T-helper 2 cell (primary cell): ENCODE measurements around the gene VARS2.
A peak's percentile ranks its signal among the peaks of the same experiment; 100 is the strongest.

Experiments used
- DNase-seq, 5 experiments: peaks; one replicate each; pipeline versions ENCODE4 v3.0.0 to v3.0.0-alpha.2; 2012 to 2022

The VARS2 gene

DNA sequence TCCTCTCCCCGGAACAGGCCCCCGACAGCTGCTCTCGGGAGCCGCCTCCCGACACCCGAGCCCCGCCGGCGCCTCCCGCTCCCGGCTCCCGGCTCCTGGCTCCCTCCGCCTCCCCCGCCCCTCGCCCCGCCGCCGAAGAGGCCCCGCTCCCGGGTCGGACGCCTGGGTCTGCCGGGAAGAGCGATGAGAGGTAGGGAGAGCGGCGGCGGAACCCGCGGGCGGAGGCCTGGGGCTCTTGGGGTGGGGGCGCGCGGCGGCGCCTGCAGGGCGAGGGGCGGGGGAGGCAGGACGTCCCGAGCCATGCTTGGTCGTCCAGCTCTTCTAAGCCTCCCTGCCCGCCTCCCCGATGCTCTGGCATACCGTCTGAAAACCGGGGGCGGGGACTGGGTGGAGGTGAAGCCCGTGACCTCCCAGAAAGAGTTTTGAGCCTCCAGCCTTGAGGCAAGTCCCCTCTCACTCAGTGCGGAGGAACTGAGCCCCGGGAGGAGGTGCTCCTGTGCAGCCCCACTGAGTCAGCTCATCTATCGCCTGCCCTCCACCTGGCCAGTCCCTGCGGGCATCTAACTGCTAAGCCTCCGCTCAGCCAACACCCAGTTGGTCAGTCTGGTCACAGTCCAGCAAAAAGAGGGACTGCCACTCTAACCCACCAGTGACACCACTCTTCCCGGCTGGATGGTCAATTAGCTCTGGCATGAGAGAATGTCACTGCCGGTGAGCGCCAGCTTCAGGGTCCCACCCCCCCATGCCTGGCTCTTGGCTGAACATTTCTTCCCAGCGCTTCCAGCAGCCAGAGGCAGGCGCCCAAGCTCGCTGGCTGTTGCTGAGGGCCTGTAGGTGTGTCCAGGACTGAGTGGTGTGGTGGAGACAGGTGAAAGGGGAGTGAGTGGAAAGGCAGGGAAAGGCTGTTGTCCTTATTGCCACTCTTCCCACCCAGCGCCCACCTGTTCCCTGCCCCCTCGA is 29.2 kb upstream of the VARS2 start:
- DNase-seq, result peak in 4 of 5 experiments; percentile 13 to 18 (median 16)

DNA sequence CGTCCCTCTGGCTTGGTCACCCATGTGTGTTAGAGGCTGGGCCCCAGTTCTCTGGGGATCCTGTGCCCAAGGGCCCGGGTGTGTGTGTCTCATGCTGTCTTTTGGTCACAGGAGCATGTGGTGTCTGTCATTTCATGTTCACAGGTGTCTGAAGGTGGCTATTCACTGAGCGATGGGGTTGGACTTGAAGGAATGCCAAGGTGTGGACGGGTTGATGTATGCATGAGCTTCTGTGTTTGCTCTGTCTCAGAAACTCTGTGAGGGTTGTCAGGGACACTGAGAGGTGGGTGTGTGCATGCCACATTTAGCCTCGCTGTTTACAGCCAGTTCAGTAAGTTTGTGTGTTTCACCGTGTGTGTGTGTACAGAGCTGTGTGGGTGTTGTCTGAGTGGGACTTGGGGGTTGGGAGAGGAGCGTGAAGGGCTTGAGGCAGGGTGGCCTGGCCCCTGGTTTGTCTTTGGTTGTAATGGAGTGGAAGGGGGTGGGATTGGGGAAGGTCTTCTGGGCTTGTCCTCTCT is 28.5 kb upstream of the VARS2 start:
- DNase-seq, result no peak

- no peak for DNase-seq
These were observed 27.8 kb upstream of the VARS2 start for GRCh38 chr6:30885999-30886896.

- DNase-seq, result no peak
These were observed 27.2 kb upstream of the VARS2 start for GRCh38 chr6:30886897-30887255.

GRCh38 chr6:30887901-30888815 is 25.9 kb upstream of the VARS2 start:
- DNase-seq, result no peak

- no peak for DNase-seq
These were observed 25.1 kb upstream of the VARS2 start for GRCh38 chr6:30888816-30889495.

- no peak for DNase-seq
These were observed 24.5 kb upstream of the VARS2 start for GRCh38 chr6:30889496-30889885.

DNA sequence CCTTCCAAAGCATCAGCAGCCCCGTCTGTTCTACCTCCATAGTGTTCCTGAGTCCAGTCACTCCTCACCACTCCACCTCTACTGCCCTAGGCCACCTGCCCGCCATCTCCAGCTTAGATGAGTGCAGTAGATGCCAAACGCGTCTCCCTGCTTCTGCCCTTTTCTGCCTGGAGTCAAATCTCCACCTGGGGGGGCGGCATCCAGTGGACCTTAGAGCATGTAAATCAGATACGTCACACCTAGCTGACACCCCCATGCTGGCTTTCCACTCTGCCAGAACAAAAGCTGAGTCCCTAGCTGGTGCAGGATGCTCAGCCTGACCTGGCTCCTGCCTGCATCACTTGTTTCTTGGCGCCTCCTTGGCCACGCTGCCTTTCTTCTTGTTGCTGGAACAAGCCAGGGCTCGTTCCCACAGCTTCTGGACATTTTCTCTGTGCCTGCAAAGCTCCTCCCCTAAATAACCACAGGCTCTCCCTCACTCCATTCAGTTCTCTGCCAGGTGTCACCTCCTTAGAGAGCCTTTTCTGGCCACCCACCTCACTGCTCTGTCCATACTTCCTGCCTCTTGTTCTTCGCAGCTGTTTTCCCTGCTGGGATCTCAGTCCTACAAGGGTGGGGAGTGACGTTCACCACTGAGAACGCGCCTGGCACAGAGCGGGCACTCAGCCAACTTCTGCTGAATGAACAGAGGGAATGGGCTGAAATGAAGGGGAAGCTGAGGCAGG is 24.0 kb upstream of the VARS2 start:
- DNase-seq, result no peak

GRCh38 chr6:30890646-30891449 is 23.2 kb upstream of the VARS2 start:
- DNase-seq, result no peak

- no peak for DNase-seq
These were observed 22.7 kb upstream of the VARS2 start for GRCh38 chr6:30891450-30891723.

- DNase-seq, result no peak
These were observed 22.1 kb upstream of the VARS2 start for GRCh38 chr6:30891816-30892538.

DNA sequence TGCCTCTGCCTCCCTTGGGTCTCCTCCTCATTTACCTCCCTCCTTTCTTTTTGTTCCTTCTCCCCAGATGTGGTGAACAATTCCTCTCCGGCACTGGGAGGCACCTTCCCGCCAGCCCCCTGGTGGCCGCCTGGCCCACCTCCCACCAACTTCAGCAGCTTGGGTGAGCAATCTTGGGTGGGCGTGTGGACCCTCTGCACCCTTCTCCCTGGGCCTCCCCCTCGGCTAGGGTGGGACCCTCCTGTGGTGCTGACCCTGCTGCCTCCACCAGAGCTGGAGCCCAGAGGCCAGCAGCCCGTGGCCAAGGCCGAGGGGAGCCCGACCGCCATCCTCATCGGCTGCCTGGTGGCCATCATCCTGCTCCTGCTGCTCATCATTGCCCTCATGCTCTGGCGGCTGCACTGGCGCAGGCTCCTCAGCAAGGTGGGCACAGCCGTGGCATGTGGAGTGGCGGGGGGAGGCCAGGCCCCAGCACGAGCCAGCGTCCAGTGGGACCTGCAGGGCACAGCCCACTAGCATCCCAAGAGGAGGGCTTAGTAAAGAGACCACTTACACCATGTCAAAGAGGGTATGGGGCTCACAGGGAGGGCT is 20.9 kb upstream of the VARS2 start:
- DNase-seq, result no peak

- DNase-seq, result no peak
These were observed 20.4 kb upstream of the VARS2 start for GRCh38 chr6:30893666-30894065.

DNA sequence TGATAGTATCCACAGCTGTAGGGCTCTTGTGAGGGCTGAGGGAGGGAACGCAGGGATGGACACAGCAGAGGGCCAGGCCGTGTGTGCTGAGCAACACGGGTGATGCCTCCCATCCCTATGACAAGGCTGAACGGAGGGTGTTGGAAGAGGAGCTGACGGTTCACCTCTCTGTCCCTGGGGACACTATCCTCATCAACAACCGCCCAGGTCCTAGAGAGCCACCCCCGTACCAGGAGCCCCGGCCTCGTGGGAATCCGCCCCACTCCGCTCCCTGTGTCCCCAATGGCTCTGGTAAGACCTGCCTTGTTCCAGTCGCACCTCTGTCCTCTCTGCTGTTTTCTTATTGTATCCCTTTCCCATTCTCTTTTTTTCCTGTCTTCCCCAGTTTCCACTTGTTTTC is 19.7 kb upstream of the VARS2 start:
- DNase-seq, result no peak

DNA sequence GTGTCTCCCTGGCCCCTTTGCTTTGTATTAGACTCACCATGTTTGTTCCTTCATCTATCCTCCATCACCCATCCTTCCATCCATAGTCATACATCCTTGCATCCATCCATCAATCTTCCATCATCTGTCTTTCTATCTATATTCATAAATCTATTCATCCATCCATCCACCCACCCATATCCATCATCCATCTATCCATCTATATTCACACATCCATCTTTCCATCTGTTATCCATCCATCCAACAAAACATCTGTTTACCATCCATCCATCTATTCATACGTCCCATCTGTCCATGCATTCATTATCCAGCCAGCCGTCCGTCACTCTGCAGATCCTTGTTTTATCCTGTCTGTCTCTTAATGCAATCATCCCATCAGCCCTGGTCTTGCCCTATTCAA is 19.1 kb upstream of the VARS2 start:
- DNase-seq, result no peak

DNA sequence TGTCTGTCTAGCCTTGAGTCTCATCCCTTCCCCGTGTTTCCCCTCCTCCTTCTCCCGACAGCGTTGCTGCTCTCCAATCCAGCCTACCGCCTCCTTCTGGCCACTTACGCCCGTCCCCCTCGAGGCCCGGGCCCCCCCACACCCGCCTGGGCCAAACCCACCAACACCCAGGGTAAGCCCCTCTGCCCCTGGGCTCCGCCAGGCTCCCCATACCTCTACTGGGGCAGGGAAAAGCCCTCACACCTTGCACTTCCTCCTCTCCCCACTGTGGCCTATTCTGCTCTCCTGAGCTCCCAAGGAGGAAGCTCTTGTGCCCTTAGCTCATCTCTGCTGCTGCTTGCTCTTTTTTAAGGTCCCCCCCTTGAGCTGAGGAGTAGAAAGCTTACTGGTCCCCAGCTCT is 18.7 kb upstream of the VARS2 start:
- no peak for DNase-seq

DNA sequence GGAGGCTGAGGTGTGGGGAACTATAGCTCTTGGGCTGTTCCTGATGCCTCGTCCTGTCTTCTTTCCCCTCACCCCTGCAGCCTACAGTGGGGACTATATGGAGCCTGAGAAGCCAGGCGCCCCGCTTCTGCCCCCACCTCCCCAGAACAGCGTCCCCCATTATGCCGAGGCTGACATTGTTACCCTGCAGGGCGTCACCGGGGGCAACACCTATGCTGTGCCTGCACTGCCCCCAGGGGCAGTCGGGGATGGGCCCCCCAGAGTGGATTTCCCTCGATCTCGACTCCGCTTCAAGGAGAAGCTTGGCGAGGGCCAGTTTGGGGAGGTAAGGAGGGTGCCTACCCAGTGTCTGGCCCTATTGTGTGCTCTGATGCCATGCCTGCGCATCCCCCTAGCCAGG is 17.5 kb upstream of the VARS2 start:
- no peak for DNase-seq

GRCh38 chr6:30897882-30898281 is 16.2 kb upstream of the VARS2 start:
- DNase-seq, result no peak

GRCh38 chr6:30898750-30899360 is 15.2 kb upstream of the VARS2 start:
- no peak for DNase-seq
